Stomach (tissue), 4 donors: Measurements from ENCODE around the gene HDDC2.

ENCODE experiments used
- CTCF ChIP-seq, 7 experiments: fragments of 450-650 bp in 4 of 7; fragments of 200-600 bp in 3 of 7; sonication (generic) in 3 of 7; IDR thresholded peaks; one replicate each; pipeline ENCODE4 v1.5.1; 2016 to 2019; ENCODE audit warnings: antibody characterized with exemption in 7 of 7, control low read depth in 2 of 7, mild to moderate bottlenecking in 1 of 7
- EP300 ChIP-seq: sonication (generic); formaldehyde crosslinking; IDR thresholded peaks from one replicate; pipeline ENCODE4 v1.6.1; 2017; ENCODE audit warnings: antibody characterized with exemption
- POLR2A ChIP-seq, 4 donors: fragments of 450-650 bp; IDR thresholded peaks; one replicate each; pipeline ENCODE4 v1.6.1; 2016; ENCODE audit warnings: antibody characterized with exemption in 4 of 4, control low read depth in 2 of 4, mild to moderate bottlenecking in 1 of 4, moderate library complexity in 1 of 4

DNA sequence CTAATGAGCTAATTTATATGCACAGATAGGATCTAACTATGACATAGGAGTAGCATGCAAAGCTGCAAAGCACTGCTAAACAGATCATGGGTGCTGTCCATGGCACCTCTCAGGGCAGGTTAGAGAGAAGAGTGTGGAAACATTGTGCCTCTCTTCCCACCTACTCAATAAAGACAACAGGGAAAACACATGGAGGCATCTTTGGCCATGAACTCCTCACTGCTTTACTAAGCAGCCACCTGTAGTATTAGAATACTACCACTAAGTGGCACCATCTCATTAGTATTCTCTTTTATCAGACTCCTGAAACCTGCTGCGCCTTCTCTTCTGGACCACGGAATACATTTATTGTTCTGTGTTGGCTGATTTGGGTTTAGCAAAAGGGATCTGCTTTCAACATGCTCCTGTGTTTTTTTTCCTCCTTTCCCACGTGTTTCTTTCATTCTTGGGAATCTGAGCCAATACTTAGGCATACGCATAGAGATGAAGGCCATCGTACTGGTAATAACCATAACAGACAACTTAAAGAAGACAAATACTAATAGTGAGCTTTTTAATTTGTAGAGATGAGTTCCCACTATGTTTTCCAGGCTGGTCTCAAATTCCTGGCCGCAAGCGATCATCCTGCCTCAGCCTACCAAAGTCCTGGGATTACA is 9.4 kb upstream of the HDDC2 start:
- TF ChIP-seq CTCF (IDR thresholded peaks at IDR 0.05) (peak in 5 of 7 experiments; percentile 74 to 89 (median 80)), POLR2A (IDR thresholded peaks at IDR 0.05) (no peak), EP300 (no peak)
